ENCODE data around the gene REPS2. TPM values are rescaled to one million over a fixed set of nuclear protein-coding genes. Genes with fewer than 3 reads are reported as not detected.

REPS2 gene
- total RNA-seq, 1 experiment from 2014 or later = 3.7 TPM

- H2BK15ac ChIP-seq (ENCODE audit: low read depth, low read length) = no peak overlapping the region
- H3K23ac ChIP-seq (ENCODE audit: insufficient read length, low read depth, low read length) = no peak overlapping the region
- H3K4me1 Mint-ChIP-seq = peaks cover 0 to 2% of the 10 kb centered on the region in 2 experiments; a peak in 1 of 4 replicates
- H2AK5ac ChIP-seq (ENCODE audit: insufficient read length, low read length) = no peak overlapping the region
- no peaks in the 10 kb centered on the region for H3K79me2 ChIP-seq (ENCODE audit: insufficient read depth, low read length)
- no peak overlapping the region for H3K9ac ChIP-seq (ENCODE audit: extremely low read depth, insufficient read length, low read length)
- H3K4me1 ChIP-seq (ENCODE audit: insufficient read depth, low read length) = no peaks in the 10 kb centered on the region
- no peaks in the 10 kb centered on the region for H3K79me1 ChIP-seq (ENCODE audit: insufficient read depth, low read depth, low read length, poor library complexity, severe bottlenecking)
- H3K27me3 Mint-ChIP-seq (ENCODE audit: low read depth) = no peaks in the 10 kb centered on the region
- no peak overlapping the region for H4K5ac ChIP-seq (ENCODE audit: insufficient read length, low read depth, low read length)
- no peaks in the 10 kb centered on the region for H3K27me3 ChIP-seq (ENCODE audit: insufficient read depth, low read length)
- TF ChIP-seq CTCF (conservative IDR thresholded peaks at IDR 0.05) = no peak
- no peaks in the 10 kb centered on the region for H3K23me2 ChIP-seq (ENCODE audit: insufficient read length, low read depth, low read length, poor library complexity, severe bottlenecking)
- H3K18ac ChIP-seq (ENCODE audit: insufficient read length, low read depth, low read length) = no peak overlapping the region
- no peak overlapping the region for H3K4me2 ChIP-seq (ENCODE audit: insufficient read depth, insufficient read length, low read length)
- H3K27ac Mint-ChIP-seq = no peak overlapping the region
- no peak overlapping the region for H4K8ac ChIP-seq (replicated peaks; ENCODE audit: insufficient read length, low read depth, low read length)
- H2BK120ac ChIP-seq (ENCODE audit: low read depth, low read length, poor library complexity, severe bottlenecking) = no peak overlapping the region
- no peak overlapping the region for H3K4ac ChIP-seq (ENCODE audit: low read depth, low read length)
- no peak for DNase-seq
- no peak overlapping the region for H3K14ac ChIP-seq (ENCODE audit: insufficient read depth, low read length)
- H3K9me3 Mint-ChIP-seq = no peaks in the 10 kb centered on the region
- H3K36me3 Mint-ChIP-seq (ENCODE audit: insufficient read depth in 1 of 3, low read depth in 3 of 3) = no peaks in the 10 kb centered on the region
- H2BK12ac ChIP-seq (ENCODE audit: insufficient read length, low read depth, low read length) = no peak overlapping the region
- H4K91ac ChIP-seq (ENCODE audit: insufficient read length, low read depth, low read length) = no peak overlapping the region
- no CpG with 5 or more reads among the region's 3 CpGs for WGBS (ENCODE audit: extremely low coverage, insufficient read length, low lambda C conversion rate)
- no peak overlapping the region for H2BK20ac ChIP-seq (ENCODE audit: low read depth, low read length, poor library complexity, severe bottlenecking)
- no peaks in the 10 kb centered on the region for H4K20me1 ChIP-seq (ENCODE audit: control insufficient read depth, insufficient read depth, insufficient read length)
- H3K27ac ChIP-seq (ENCODE audit: insufficient read length, low read depth, low read length) = no peak overlapping the region
- no peak overlapping the region for H2AFZ ChIP-seq (ENCODE audit: low read length)
- no peaks in the 10 kb centered on the region for H3K9me3 ChIP-seq (ENCODE audit: control insufficient read depth, low read depth, low read length)
- no peak overlapping the region for H2BK5ac ChIP-seq (ENCODE audit: insufficient read length, low read length)
- H3K56ac ChIP-seq (ENCODE audit: insufficient read length, low read depth, low read length) = no peak overlapping the region
- no peak overlapping the region for H3T11ph ChIP-seq (ENCODE audit: low read length)
- H3K4me3 Mint-ChIP-seq = no peak overlapping the region
Measured at GRCh38 chrX:17081511-17081910, 135.1 kb downstream of the REPS2 start.
